ENCODE data around the gene ZSWIM3. TPM values are rescaled to one million over a fixed set of nuclear protein-coding genes. Genes with fewer than 3 reads are reported as not detected.

Gene ZSWIM3
- total and polyA plus RNA-seq, 2 of the 13 experiments (the other 11 are each of a cell fraction or from before 2014, with no cell fraction given) = 5.2 to 5.8 TPM

- TF ChIP-seq XRCC5 (optimal IDR thresholded peaks at IDR 0.05; ENCODE audit: low read length) (peak; percentile 17), ZNF503 (CRISPR knock-in tag; IDR thresholded peaks at IDR 0.05) (no peak), ZNF253 (CRISPR knock-in tag; IDR thresholded peaks at IDR 0.05; ENCODE audit: borderline replicate concordance) (no peak), PRPF4 (IDR thresholded peaks at IDR 0.05; ENCODE audit: low read depth, low read length, poor library complexity, severe bottlenecking) (no peak), ZNF775 (CRISPR knock-in tag; IDR thresholded peaks at IDR 0.05; ENCODE audit: borderline replicate concordance) (no peak), ZIK1 (CRISPR knock-in tag; IDR thresholded peaks at IDR 0.05; ENCODE audit: borderline replicate concordance, low read depth) (no peak), EEA1 (CRISPR knock-in tag; IDR thresholded peaks at IDR 0.05; ENCODE audit: borderline replicate concordance) (no peak), ZFP62 (CRISPR knock-in tag; IDR thresholded peaks at IDR 0.05) (no peak), AFF4 (CRISPR knock-in tag; IDR thresholded peaks at IDR 0.05) (no peak), NAIF1 (CRISPR knock-in tag; IDR thresholded peaks at IDR 0.05; ENCODE audit: borderline replicate concordance) (peak; percentile 44; the same call in 1 of the 2 replicates), HNRNPH1 (optimal IDR thresholded peaks at IDR 0.05; ENCODE audit: low read depth, low read length) (no peak), CERS6 (CRISPR knock-in tag; IDR thresholded peaks at IDR 0.05) (no peak), PAF1 (CRISPR knock-in tag; IDR thresholded peaks at IDR 0.05) (no peak), ZNF781 (CRISPR knock-in tag; IDR thresholded peaks at IDR 0.05; ENCODE audit: borderline replicate concordance, not compliant biosample characterization) (no peak), HNRNPLL (IDR thresholded peaks at IDR 0.05; ENCODE audit: low read depth, low read length, poor library complexity, severe bottlenecking) (no peak), ZNF761 (CRISPR knock-in tag; conservative IDR thresholded peaks at IDR 0.05) (peak; percentile 48; the same call in 1 of the 2 replicates), ARID4A (CRISPR knock-in tag; IDR thresholded peaks at IDR 0.05; ENCODE audit: borderline replicate concordance) (0 out of 2 replicates have a peak, but pooled peaks have one; percentile 27)
Measured at GRCh38 chr20:45861221-45862075, 4.0 kb downstream of the ZSWIM3 start (continued).

All from HepG2 (cell line).